H1 (cell line): ENCODE data around the gene OR51V1. TPM values are rescaled to one million over a fixed set of nuclear protein-coding genes. Genes with fewer than 3 reads are reported as not detected.

Experiments used
- CTCF ChIA-PET: fragments of 300-600 bp; sonication (Branson Sonifier 250); formaldehyde crosslinking; loops from one replicate; lab custom pipeline; 2021; ENCODE audit not compliant: partially characterized antibody; lab: Charles Lee
- POLR2A ChIA-PET: fragments of 300-600 bp; sonication (Branson Sonifier 250); formaldehyde crosslinking; loops from one replicate; lab custom pipeline; 2021; ENCODE audit warnings: inconsistent platforms; ENCODE audit not compliant: partially characterized antibody; lab: Charles Lee
- DNase-seq, 2 experiments: peaks; one replicate each; pipeline versions ENCODE4 v3.0.0 to v3.0.0-alpha.2; 2010 to 2022; ENCODE audit warnings: low spot score in 2 of 2, low read depth in 1 of 2, mixed read lengths in 1 of 2
- FAIRE-seq: peaks from 2 replicates; lab custom pipeline; 2011; peaks lifted over from hg19 to GRCh38; lab: Jason Lieb, UNC
- H2AFZ ChIP-seq: 2 replicates; pipeline ENCODE4 v1.8.1; 2012; ENCODE audit warnings: low read length, inconsistent platforms
- H2AK5ac ChIP-seq: 2 replicates; pipeline ENCODE4 v1.6.1; 2013; ENCODE audit warnings: low read depth, low read length
- H2BK120ac ChIP-seq: replicated peaks from 2 replicates; pipeline ENCODE3; 2013; ENCODE audit warnings: low read depth, low read length, inconsistent platforms
- H2BK12ac ChIP-seq: 2 replicates; pipeline ENCODE4 v1.6.1; 2013; ENCODE audit warnings: low read depth, low read length
- H2BK15ac ChIP-seq: 2 replicates; pipeline ENCODE4 v1.6.1; 2013; ENCODE audit warnings: low read length
- H2BK20ac ChIP-seq: 2 replicates; pipeline ENCODE4 v1.6.1; 2013; ENCODE audit warnings: low read length
- H2BK5ac ChIP-seq: 2 replicates; pipeline ENCODE4 v1.6.1; 2013; ENCODE audit warnings: low read depth, low read length
- H3K14ac ChIP-seq: 2 replicates; pipeline ENCODE4 v1.6.1; 2013; ENCODE audit warnings: inconsistent platforms; ENCODE audit not compliant: insufficient read length
- H3K18ac ChIP-seq: 2 replicates; pipeline ENCODE4 v1.6.1; 2013; ENCODE audit warnings: low read length; ENCODE audit errors: extremely low read depth
- H3K23ac ChIP-seq: 2 replicates; pipeline ENCODE4 v1.6.1; 2013; ENCODE audit warnings: inconsistent platforms; ENCODE audit not compliant: insufficient read length
- H3K23me2 ChIP-seq: 2 replicates; pipeline ENCODE4 v1.6.1; 2013; ENCODE audit warnings: low read depth, low read length
- H3K27ac ChIP-seq: 2 replicates; pipeline ENCODE4 v1.6.1; 2011; ENCODE audit warnings: low read depth, low read length, inconsistent platforms
- H3K27me3 ChIP-seq, 4 experiments: replicated peaks in 1 of 4; 1 replicate in 1 of 4; 2 replicates in 3 of 4; pipeline versions ENCODE4 v1.6.1 to v1.8.1; 2011 to 2013; ENCODE audit warnings: low read length in 3 of 4, mild to moderate bottlenecking in 3 of 4, inconsistent platforms in 2 of 4, mixed read lengths in 2 of 4, moderate library complexity in 1 of 4; ENCODE audit not compliant: control insufficient read depth in 3 of 4, insufficient read depth in 3 of 4; ENCODE audit errors: extremely low read depth in 1 of 4
- H3K36me3 ChIP-seq, 4 experiments: 2 replicates each; pipeline versions ENCODE4 v1.6.1 to v1.8.1; 2011 to 2013; ENCODE audit warnings: mild to moderate bottlenecking in 4 of 4, low read length in 3 of 4, moderate library complexity in 2 of 4, control low read depth in 1 of 4, inconsistent platforms in 1 of 4; ENCODE audit not compliant: insufficient read depth in 4 of 4, control insufficient read depth in 2 of 4
- H3K4ac ChIP-seq: replicated peaks from 2 replicates; pipeline ENCODE3; 2013; ENCODE audit warnings: low read length, low read depth, mixed read lengths, inconsistent platforms; ENCODE audit not compliant: insufficient read length
- H3K4me1 ChIP-seq, 4 experiments: replicated peaks in 1 of 4; 1 replicate in 1 of 4; 2 replicates in 3 of 4; pipeline versions ENCODE4 v1.6.1 to v1.8.1; 2011 to 2013; ENCODE audit warnings: low read length in 3 of 4, inconsistent platforms in 2 of 4, mixed read lengths in 1 of 4; ENCODE audit not compliant: insufficient read depth in 4 of 4, control insufficient read depth in 3 of 4
- H3K4me2 ChIP-seq, 2 experiments: 2 replicates each; pipeline versions ENCODE4 v1.6.1 to v1.8.1; 2011 to 2013; ENCODE audit warnings: low read depth in 2 of 2, low read length in 2 of 2, control low read depth in 1 of 2, inconsistent platforms in 1 of 2, mild to moderate bottlenecking in 1 of 2; ENCODE audit not compliant: insufficient read depth in 1 of 2
- H3K4me3 ChIP-seq, 4 experiments: fragments of 200-600, 300-600 bp in 1 of 4; sonication (generic), shearing (Covaris generic), sonication (Bioruptor Twin) in 1 of 4; 2 replicates each; pipeline versions ENCODE4 v1.5.1 to v1.8.1; 2011 to 2016; ENCODE audit warnings: low read length in 4 of 4, low read depth in 3 of 4, control low read depth in 2 of 4, inconsistent platforms in 2 of 4, mild to moderate bottlenecking in 2 of 4, mixed read lengths in 1 of 4, moderate library complexity in 1 of 4; ENCODE audit not compliant: insufficient read depth in 2 of 4; ENCODE audit errors: extremely low read depth in 1 of 4
- H3K56ac ChIP-seq: replicated peaks from 2 replicates; pipeline ENCODE3; 2013; ENCODE audit warnings: low read depth, mild to moderate bottlenecking, mixed read lengths, low read length, inconsistent platforms; ENCODE audit not compliant: insufficient read length
- H3K79me1 ChIP-seq: 2 replicates; pipeline ENCODE4 v1.6.1; 2013; ENCODE audit warnings: low read depth, low read length, control low read depth
- H3K79me2 ChIP-seq, 2 experiments: 2 replicates each; pipeline versions ENCODE4 v1.6.1 to v1.8.1; 2012 to 2013; ENCODE audit warnings: low read length in 2 of 2, mild to moderate bottlenecking in 2 of 2, inconsistent platforms in 1 of 2; ENCODE audit not compliant: insufficient read depth in 2 of 2, control insufficient read depth in 1 of 2
- H3K9ac ChIP-seq, 4 experiments: replicated peaks in 1 of 4; 1 replicate in 1 of 4; 2 replicates in 3 of 4; pipeline versions ENCODE4 v1.6.1 to v1.8.1; 2011 to 2013; ENCODE audit warnings: low read depth in 3 of 4, low read length in 3 of 4, control low read depth in 2 of 4, mild to moderate bottlenecking in 2 of 4, moderate library complexity in 2 of 4, inconsistent platforms in 1 of 4; ENCODE audit errors: extremely low read depth in 1 of 4
- H3K9me3 ChIP-seq, 2 experiments: 2 replicates each; pipeline versions ENCODE4 v1.6.1 to v1.8.1; 2012 to 2013; ENCODE audit warnings: mild to moderate bottlenecking in 2 of 2, moderate library complexity in 2 of 2, control low read depth in 1 of 2, inconsistent platforms in 1 of 2, low read depth in 1 of 2, low read length in 1 of 2, mixed read lengths in 1 of 2; ENCODE audit not compliant: insufficient read depth in 2 of 2
- H4K20me1 ChIP-seq, 2 experiments: replicated peaks in 1 of 2; 2 replicates each; pipeline versions ENCODE3 to v1.8.1; 2011 to 2013; ENCODE audit warnings: inconsistent platforms in 2 of 2, low read length in 2 of 2, mild to moderate bottlenecking in 1 of 2; ENCODE audit not compliant: insufficient read depth in 2 of 2, control insufficient read depth in 1 of 2
- H4K5ac ChIP-seq: 2 replicates; pipeline ENCODE4 v1.6.1; 2013; ENCODE audit warnings: low read length, low read depth, mixed read lengths, inconsistent platforms; ENCODE audit not compliant: insufficient read length
- H4K8ac ChIP-seq: 2 replicates; pipeline ENCODE4 v1.8.0; 2013; ENCODE audit warnings: mild to moderate bottlenecking, moderate library complexity, low read length, inconsistent platforms; ENCODE audit not compliant: insufficient read depth; ENCODE audit errors: extremely low read depth
- H4K91ac ChIP-seq: replicated peaks from 2 replicates; pipeline ENCODE3; 2013; ENCODE audit warnings: low read length, mixed read lengths, inconsistent platforms; ENCODE audit not compliant: insufficient read length
- ATF3 ChIP-seq: IDR thresholded peaks from 2 replicates; pipeline ENCODE4 v1.6.1; 2011; ENCODE audit warnings: low read depth, mild to moderate bottlenecking, low read length; ENCODE audit not compliant: insufficient read depth
- E2F6 ChIP-seq: IDR thresholded peaks from 2 replicates; pipeline ENCODE4 v1.6.1; 2012; ENCODE audit warnings: inconsistent platforms
- TAF1 ChIP-seq: IDR thresholded peaks from 2 replicates; pipeline ENCODE4 v1.6.1; 2011; ENCODE audit warnings: mild to moderate bottlenecking, low read depth, low read length
- TEAD4 ChIP-seq: IDR thresholded peaks from 2 replicates; pipeline ENCODE4 v1.6.1; 2012; ENCODE audit warnings: low read depth, low read length, inconsistent platforms, mixed read lengths
- USF2 ChIP-seq: IDR thresholded peaks from 2 replicates; pipeline ENCODE4 v1.6.1; 2011; ENCODE audit warnings: low read length, improper control_type of control experiment
- YY1 ChIP-seq: IDR thresholded peaks from 2 replicates; pipeline ENCODE4 v1.6.1; 2011; ENCODE audit warnings: low read depth, mild to moderate bottlenecking, low read length
- polyA plus RNA-seq, 7 experiments: library from polyadenylated mRNA; depleted of rRNA in 3 of 7; stranded (reverse) in 5 of 7; unstranded in 2 of 7; fragments of >200 nt in 5 of 7; fragments of 200-250 nt in 2 of 7; gene quantifications; 1 replicate in 5 of 7; 2 replicates in 1 of 7; 4 replicates in 1 of 7; pipeline versions ENCODE4 v1.2.1 to v1.2.3, GENCODE V29; 2011 to 2013; ENCODE audit warnings: missing spikeins in 2 of 7, mixed read lengths in 2 of 7
- total RNA-seq: library from RNA; stranded (reverse); fragmentation: NEBNext Ultra II Directional; extraction: Animal tissue kit (Norgen Biotek cat#: 25700); gene quantifications from 2 replicates; pipeline ENCODE4 v1.2.1, GENCODE V29; 2021

OR51V1 gene
- total and polyA plus RNA-seq, 2 of the 8 experiments (the other 6 are each of a cell fraction or from before 2014, with no cell fraction given): not detected

- H3K56ac ChIP-seq: no peak overlapping the region
- no peak overlapping the region for H2BK20ac ChIP-seq
- no peak overlapping the region for H3K23ac ChIP-seq
- no peak for DNase-seq
- H2BK5ac ChIP-seq: no peak overlapping the region
- ChIA-PET POLR2A (no interaction called here), CTCF (interaction anchor here (0.8 kb wide), 1 partner anchor 52 kb away, joined by 3 read pairs; no protein-coding TSS in a partner anchor)
- H3K79me1 ChIP-seq: no peaks in the 10 kb centered on the region
- H3K9ac ChIP-seq: no peak overlapping the region
- no peaks in the 10 kb centered on the region for H3K4me1 ChIP-seq
- no peak overlapping the region for H3K27ac ChIP-seq
- no peak overlapping the region for H4K8ac ChIP-seq
- H3K9me3 ChIP-seq: no peaks in the 10 kb centered on the region
- no peak for FAIRE-seq
- H2AFZ ChIP-seq: no peak overlapping the region
- H3K18ac ChIP-seq: no peak overlapping the region
- no peak overlapping the region for H3K4me2 ChIP-seq
- no peak overlapping the region for H4K91ac ChIP-seq
- H2BK120ac ChIP-seq: no peak overlapping the region
- H4K20me1 ChIP-seq: no peaks in the 10 kb centered on the region
- H3K27me3 ChIP-seq: no peaks in the 10 kb centered on the region
- no peak overlapping the region for H4K5ac ChIP-seq
- TF ChIP-seq YY1 (no peak), TEAD4 (no peak), USF2 (no peak), E2F6 (no peak), ATF3 (no peak), TAF1 (no peak)
- no peak overlapping the region for H2BK15ac ChIP-seq
- no peak overlapping the region for H3K4me3 ChIP-seq
- no peak overlapping the region for H2AK5ac ChIP-seq
- no peak overlapping the region for H2BK12ac ChIP-seq
- no peak overlapping the region for H3K4ac ChIP-seq
- no peak overlapping the region for H3K14ac ChIP-seq
- H3K36me3 ChIP-seq: no peaks in the 10 kb centered on the region
- H3K79me2 ChIP-seq: no peaks in the 10 kb centered on the region
- no peaks in the 10 kb centered on the region; the same call in 1 of the 2 replicates for H3K23me2 ChIP-seq
These were observed 38.6 kb upstream of the OR51V1 start for GRCh38 chr11:5239046-5239445.
